H1 (cell line): ENCODE data around the gene PARP1. TPM values are rescaled to one million over a fixed set of nuclear protein-coding genes. Genes with fewer than 3 reads are reported as not detected.

Experiments
- CTCF ChIA-PET: fragments of 300-600 bp; sonication (Branson Sonifier 250); formaldehyde crosslinking; loops from one replicate; lab custom pipeline; 2021; ENCODE audit not compliant: partially characterized antibody; lab: Charles Lee
- POLR2A ChIA-PET: fragments of 300-600 bp; sonication (Branson Sonifier 250); formaldehyde crosslinking; loops from one replicate; lab custom pipeline; 2021; ENCODE audit warnings: inconsistent platforms; ENCODE audit not compliant: partially characterized antibody; lab: Charles Lee
- DNase-seq, 2 experiments: peaks; one replicate each; pipeline versions ENCODE4 v3.0.0 to v3.0.0-alpha.2; 2010 to 2022; ENCODE audit warnings: low spot score in 2 of 2, low read depth in 1 of 2, mixed read lengths in 1 of 2
- FAIRE-seq: peaks from 2 replicates; lab custom pipeline; 2011; peaks lifted over from hg19 to GRCh38; lab: Jason Lieb, UNC
- H2AFZ ChIP-seq: 2 replicates; pipeline ENCODE4 v1.8.1; 2012; ENCODE audit warnings: low read length, inconsistent platforms
- H2AK5ac ChIP-seq: 2 replicates; pipeline ENCODE4 v1.6.1; 2013; ENCODE audit warnings: low read depth, low read length
- H2BK120ac ChIP-seq: replicated peaks from 2 replicates; pipeline ENCODE3; 2013; ENCODE audit warnings: low read depth, low read length, inconsistent platforms
- H2BK12ac ChIP-seq: 2 replicates; pipeline ENCODE4 v1.6.1; 2013; ENCODE audit warnings: low read depth, low read length
- H2BK15ac ChIP-seq: 2 replicates; pipeline ENCODE4 v1.6.1; 2013; ENCODE audit warnings: low read length
- H2BK20ac ChIP-seq: 2 replicates; pipeline ENCODE4 v1.6.1; 2013; ENCODE audit warnings: low read length
- H2BK5ac ChIP-seq: 2 replicates; pipeline ENCODE4 v1.6.1; 2013; ENCODE audit warnings: low read depth, low read length
- H3K14ac ChIP-seq: 2 replicates; pipeline ENCODE4 v1.6.1; 2013; ENCODE audit warnings: inconsistent platforms; ENCODE audit not compliant: insufficient read length
- H3K18ac ChIP-seq: 2 replicates; pipeline ENCODE4 v1.6.1; 2013; ENCODE audit warnings: low read length; ENCODE audit errors: extremely low read depth
- H3K23ac ChIP-seq: 2 replicates; pipeline ENCODE4 v1.6.1; 2013; ENCODE audit warnings: inconsistent platforms; ENCODE audit not compliant: insufficient read length
- H3K23me2 ChIP-seq: 2 replicates; pipeline ENCODE4 v1.6.1; 2013; ENCODE audit warnings: low read depth, low read length
- H3K27ac ChIP-seq: 2 replicates; pipeline ENCODE4 v1.6.1; 2011; ENCODE audit warnings: low read depth, low read length, inconsistent platforms
- H3K27me3 ChIP-seq, 4 experiments: replicated peaks in 1 of 4; 1 replicate in 1 of 4; 2 replicates in 3 of 4; pipeline versions ENCODE4 v1.6.1 to v1.8.1; 2011 to 2013; ENCODE audit warnings: low read length in 3 of 4, mild to moderate bottlenecking in 3 of 4, inconsistent platforms in 2 of 4, mixed read lengths in 2 of 4, moderate library complexity in 1 of 4; ENCODE audit not compliant: control insufficient read depth in 3 of 4, insufficient read depth in 3 of 4; ENCODE audit errors: extremely low read depth in 1 of 4
- H3K36me3 ChIP-seq, 4 experiments: 2 replicates each; pipeline versions ENCODE4 v1.6.1 to v1.8.1; 2011 to 2013; ENCODE audit warnings: mild to moderate bottlenecking in 4 of 4, low read length in 3 of 4, moderate library complexity in 2 of 4, control low read depth in 1 of 4, inconsistent platforms in 1 of 4; ENCODE audit not compliant: insufficient read depth in 4 of 4, control insufficient read depth in 2 of 4
- H3K4ac ChIP-seq: replicated peaks from 2 replicates; pipeline ENCODE3; 2013; ENCODE audit warnings: low read length, low read depth, mixed read lengths, inconsistent platforms; ENCODE audit not compliant: insufficient read length
- H3K4me1 ChIP-seq, 4 experiments: replicated peaks in 1 of 4; 1 replicate in 1 of 4; 2 replicates in 3 of 4; pipeline versions ENCODE4 v1.6.1 to v1.8.1; 2011 to 2013; ENCODE audit warnings: low read length in 3 of 4, inconsistent platforms in 2 of 4, mixed read lengths in 1 of 4; ENCODE audit not compliant: insufficient read depth in 4 of 4, control insufficient read depth in 3 of 4
- H3K4me2 ChIP-seq, 2 experiments: 2 replicates each; pipeline versions ENCODE4 v1.6.1 to v1.8.1; 2011 to 2013; ENCODE audit warnings: low read depth in 2 of 2, low read length in 2 of 2, control low read depth in 1 of 2, inconsistent platforms in 1 of 2, mild to moderate bottlenecking in 1 of 2; ENCODE audit not compliant: insufficient read depth in 1 of 2
- H3K4me3 ChIP-seq, 4 experiments: fragments of 200-600, 300-600 bp in 1 of 4; sonication (generic), shearing (Covaris generic), sonication (Bioruptor Twin) in 1 of 4; 2 replicates each; pipeline versions ENCODE4 v1.5.1 to v1.8.1; 2011 to 2016; ENCODE audit warnings: low read length in 4 of 4, low read depth in 3 of 4, control low read depth in 2 of 4, inconsistent platforms in 2 of 4, mild to moderate bottlenecking in 2 of 4, mixed read lengths in 1 of 4, moderate library complexity in 1 of 4; ENCODE audit not compliant: insufficient read depth in 2 of 4; ENCODE audit errors: extremely low read depth in 1 of 4
- H3K56ac ChIP-seq: replicated peaks from 2 replicates; pipeline ENCODE3; 2013; ENCODE audit warnings: low read depth, mild to moderate bottlenecking, mixed read lengths, low read length, inconsistent platforms; ENCODE audit not compliant: insufficient read length
- H3K79me1 ChIP-seq: 2 replicates; pipeline ENCODE4 v1.6.1; 2013; ENCODE audit warnings: low read depth, low read length, control low read depth
- H3K79me2 ChIP-seq, 2 experiments: 2 replicates each; pipeline versions ENCODE4 v1.6.1 to v1.8.1; 2012 to 2013; ENCODE audit warnings: low read length in 2 of 2, mild to moderate bottlenecking in 2 of 2, inconsistent platforms in 1 of 2; ENCODE audit not compliant: insufficient read depth in 2 of 2, control insufficient read depth in 1 of 2
- H3K9ac ChIP-seq, 4 experiments: replicated peaks in 1 of 4; 1 replicate in 1 of 4; 2 replicates in 3 of 4; pipeline versions ENCODE4 v1.6.1 to v1.8.1; 2011 to 2013; ENCODE audit warnings: low read depth in 3 of 4, low read length in 3 of 4, control low read depth in 2 of 4, mild to moderate bottlenecking in 2 of 4, moderate library complexity in 2 of 4, inconsistent platforms in 1 of 4; ENCODE audit errors: extremely low read depth in 1 of 4
- H3K9me3 ChIP-seq, 2 experiments: 2 replicates each; pipeline versions ENCODE4 v1.6.1 to v1.8.1; 2012 to 2013; ENCODE audit warnings: mild to moderate bottlenecking in 2 of 2, moderate library complexity in 2 of 2, control low read depth in 1 of 2, inconsistent platforms in 1 of 2, low read depth in 1 of 2, low read length in 1 of 2, mixed read lengths in 1 of 2; ENCODE audit not compliant: insufficient read depth in 2 of 2
- H4K20me1 ChIP-seq, 2 experiments: replicated peaks in 1 of 2; 2 replicates each; pipeline versions ENCODE3 to v1.8.1; 2011 to 2013; ENCODE audit warnings: inconsistent platforms in 2 of 2, low read length in 2 of 2, mild to moderate bottlenecking in 1 of 2; ENCODE audit not compliant: insufficient read depth in 2 of 2, control insufficient read depth in 1 of 2
- H4K5ac ChIP-seq: 2 replicates; pipeline ENCODE4 v1.6.1; 2013; ENCODE audit warnings: low read length, low read depth, mixed read lengths, inconsistent platforms; ENCODE audit not compliant: insufficient read length
- H4K8ac ChIP-seq: 2 replicates; pipeline ENCODE4 v1.8.0; 2013; ENCODE audit warnings: mild to moderate bottlenecking, moderate library complexity, low read length, inconsistent platforms; ENCODE audit not compliant: insufficient read depth; ENCODE audit errors: extremely low read depth
- H4K91ac ChIP-seq: replicated peaks from 2 replicates; pipeline ENCODE3; 2013; ENCODE audit warnings: low read length, mixed read lengths, inconsistent platforms; ENCODE audit not compliant: insufficient read length
- ASH2L ChIP-seq: fragments of 200-600, 300-600 bp; sonication (generic); IDR thresholded peaks from one replicate; pipeline ENCODE4 v1.7.1; 2017; ENCODE audit warnings: low read length
- CEBPB ChIP-seq: IDR thresholded peaks from 2 replicates; pipeline ENCODE4 v1.6.1; 2012; ENCODE audit warnings: low read depth, low read length
- CTBP2 ChIP-seq: IDR thresholded peaks from 2 replicates; pipeline ENCODE4 v1.7.0; 2011; ENCODE audit warnings: borderline replicate concordance, mild to moderate bottlenecking, moderate library complexity, mixed read lengths, low read length; ENCODE audit not compliant: insufficient read depth, insufficient read length
- POLR2A ChIP-seq, 2 experiments: IDR thresholded peaks; 1 replicate in 1 of 2; 2 replicates in 1 of 2; pipeline ENCODE4 v1.6.1; 2011; ENCODE audit warnings: low read depth in 2 of 2, low read length in 2 of 2, mild to moderate bottlenecking in 2 of 2; ENCODE audit errors: control extremely low read depth in 1 of 2
- TEAD4 ChIP-seq: IDR thresholded peaks from 2 replicates; pipeline ENCODE4 v1.6.1; 2012; ENCODE audit warnings: low read depth, low read length, inconsistent platforms, mixed read lengths
- YY1 ChIP-seq: IDR thresholded peaks from 2 replicates; pipeline ENCODE4 v1.6.1; 2011; ENCODE audit warnings: low read depth, mild to moderate bottlenecking, low read length
- WGBS, 2 experiments: shearing (Covaris generic) in 1 of 2; methylation state at CpG; one replicate each; pipeline versions ENCODE4 v1.1.6 to v1.1.7; 2013 to 2015; ENCODE audit warnings: low lambda C conversion rate in 2 of 2, mixed read lengths in 2 of 2, inconsistent platforms in 1 of 2, low coverage in 1 of 2, missing lambda C conversion rate in 1 of 2; ENCODE audit not compliant: insufficient replicate concordance in 2 of 2, insufficient coverage in 1 of 2, insufficient read length in 1 of 2; ENCODE audit errors: extremely low coverage in 1 of 2, missing lambda C conversion rate in 1 of 2; 5-methylcytosine and 5-hydroxymethylcytosine counted together
- polyA plus RNA-seq, 7 experiments: library from polyadenylated mRNA; depleted of rRNA in 3 of 7; stranded (reverse) in 5 of 7; unstranded in 2 of 7; fragments of >200 nt in 5 of 7; fragments of 200-250 nt in 2 of 7; gene quantifications; 1 replicate in 5 of 7; 2 replicates in 1 of 7; 4 replicates in 1 of 7; pipeline versions ENCODE4 v1.2.1 to v1.2.3, GENCODE V29; 2011 to 2013; ENCODE audit warnings: missing spikeins in 2 of 7, mixed read lengths in 2 of 7
- total RNA-seq: library from RNA; stranded (reverse); fragmentation: NEBNext Ultra II Directional; extraction: Animal tissue kit (Norgen Biotek cat#: 25700); gene quantifications from 2 replicates; pipeline ENCODE4 v1.2.1, GENCODE V29; 2021

PARP1 gene
- total and polyA plus RNA-seq, 2 of the 8 experiments (the other 6 are each of a cell fraction or from before 2014, with no cell fraction given), result 416 to 441 TPM

- DNase-seq, result no peak
- H3K27me3 ChIP-seq, result no peaks in the 10 kb centered on the region
- no peak for FAIRE-seq
- H3K18ac ChIP-seq, result peak overlapping the region; percentile 73; the same call in 1 of the 2 replicates
- no peak overlapping the region for H3K56ac ChIP-seq
- H3K79me2 ChIP-seq, result peaks cover 22 to 34% of the 10 kb centered on the region in 2 experiments
- 0 out of 2 replicates have a peak overlapping the region, but pooled peaks have one; percentile 11 for H2BK12ac ChIP-seq
- no peaks in the 10 kb centered on the region for H3K9me3 ChIP-seq
- H3K79me1 ChIP-seq, result peaks cover 4% of the 10 kb centered on the region; the same call in 1 of the 2 replicates
- H2BK5ac ChIP-seq, result peak overlapping the region; percentile 8; the same call in 1 of the 2 replicates
- H3K4ac ChIP-seq, result peak overlapping the region; percentile 10
- H3K23me2 ChIP-seq, result peaks cover 14% of the 10 kb centered on the region
- ChIA-PET POLR2A (interaction anchor here (0.6 to 1.4 kb wide), 13 partner anchors 12 to 226 kb away, joined by 3 to 4 read pairs (median 3); no protein-coding TSS in a partner anchor), CTCF (interaction anchor here (0.6 to 2.4 kb wide), 24 partner anchors 8 to 345 kb away, joined by 3 to 10 read pairs (median 4); no protein-coding TSS in a partner anchor)
- H3K4me2 ChIP-seq, result peak overlapping the region; percentile 94 to 96; a peak in 3 of 4 replicates
- H3K4me3 ChIP-seq, result peak overlapping the region; percentile 11 to 99 (median 75); a peak in 6 of 8 replicates
- WGBS, 2 experiments, result 79% methylated on average over 24 of the region's 25 CpGs; no CpG with 5 or more reads in 1 of the 2 experiments
- no peak overlapping the region for H3K27ac ChIP-seq
- no peak overlapping the region for H3K23ac ChIP-seq
- H3K4me1 ChIP-seq, result peaks cover 13 to 21% (median 16%) of the 10 kb centered on the region in 4 experiments
- H4K5ac ChIP-seq, result no peak overlapping the region
- H2BK15ac ChIP-seq, result no peak overlapping the region
- no peak overlapping the region for H3K9ac ChIP-seq
- H2BK20ac ChIP-seq, result 0 out of 2 replicates have a peak overlapping the region, but pooled peaks have one; percentile 24
- no peak overlapping the region for H2BK120ac ChIP-seq
- H3K14ac ChIP-seq, result no peak overlapping the region
- TF ChIP-seq CTBP2 (no peak), TEAD4 (no peak), POLR2A (IDR thresholded peaks at IDR 0.05; ENCODE audit: control extremely low read depth in 1 of 2, low read depth in 2 of 2, low read length in 2 of 2) (no peak), ASH2L (peak; percentile 4), YY1 (peak; percentile 52; the same call in 1 of the 2 replicates), CEBPB (peak; percentile 48; the same call in 1 of the 2 replicates)
- peaks cover 0 to 5% of the 10 kb centered on the region in 2 experiments for H4K20me1 ChIP-seq
- H4K8ac ChIP-seq, result peak overlapping the region; percentile 66; the same call in 1 of the 2 replicates
- H3K36me3 ChIP-seq, result no peaks in the 10 kb centered on the region
- no peak overlapping the region for H2AFZ ChIP-seq
- H4K91ac ChIP-seq, result peak overlapping the region; percentile 46
- H2AK5ac ChIP-seq, result no peak overlapping the region
Measured at GRCh38 chr1:226408285-226409184, 642 bp upstream of the PARP1 start.
